Astrocyte (in vitro differentiated cells and primary cell): Measurements from ENCODE around the gene BATF. TPM values are rescaled to one million over a fixed set of nuclear protein-coding genes. Genes with fewer than 3 reads are reported as not detected.

ENCODE experiments used
- DNase-seq: peaks from one replicate; pipeline ENCODE4 v3.0.0-alpha.2; 2010; ENCODE audit warnings: low read depth
- FAIRE-seq: peaks from 2 replicates; lab custom pipeline; 2011; peaks lifted over from hg19 to GRCh38; lab: Jason Lieb, UNC
- H2AFZ ChIP-seq: 2 replicates; pipeline ENCODE4 v1.6.0; 2012; ENCODE audit warnings: low read depth, low read length, inconsistent platforms
- H3K27ac ChIP-seq: 2 replicates; pipeline ENCODE4 v1.5.1; 2011; ENCODE audit warnings: low read depth, low read length, inconsistent platforms
- H3K27me3 ChIP-seq: 2 replicates; pipeline ENCODE4 v1.6.0; 2011; ENCODE audit warnings: low read length, inconsistent platforms; ENCODE audit not compliant: insufficient read depth
- H3K36me3 ChIP-seq: 2 replicates; pipeline ENCODE4 v1.5.1; 2011; ENCODE audit warnings: low read length, inconsistent platforms; ENCODE audit not compliant: insufficient read depth
- H3K4me1 ChIP-seq: 2 replicates; pipeline ENCODE4 v1.5.1; 2011; ENCODE audit warnings: low read length, inconsistent platforms; ENCODE audit not compliant: insufficient read depth
- H3K4me2 ChIP-seq: 2 replicates; pipeline ENCODE4 v1.6.0; 2012; ENCODE audit warnings: low read length, inconsistent platforms
- H3K4me3 ChIP-seq: 2 replicates; pipeline ENCODE4 v1.5.1; 2011; ENCODE audit warnings: low read depth, mild to moderate bottlenecking, low read length, inconsistent platforms; ENCODE audit not compliant: insufficient read depth
- H3K79me2 ChIP-seq: 2 replicates; pipeline ENCODE4 v1.6.0; 2012; ENCODE audit warnings: mild to moderate bottlenecking, low read length, inconsistent platforms; ENCODE audit not compliant: insufficient read depth
- H3K9ac ChIP-seq: 2 replicates; pipeline ENCODE4 v1.6.0; 2012; ENCODE audit warnings: mild to moderate bottlenecking, low read length, inconsistent platforms
- H3K9me3 ChIP-seq: 2 replicates; pipeline ENCODE4 v1.5.1; 2012; ENCODE audit warnings: low read depth, mild to moderate bottlenecking, low read length, inconsistent platforms; ENCODE audit not compliant: insufficient read depth
- H4K20me1 ChIP-seq: 2 replicates; pipeline ENCODE4 v1.6.0; 2012; ENCODE audit warnings: low read length, inconsistent platforms; ENCODE audit not compliant: insufficient read depth
- H3K27ac Mint-ChIP-seq: one replicate; pipeline ENCODE4 v1.8.0; 2021; ENCODE audit warnings: mild to moderate bottlenecking, mixed read lengths; ENCODE audit not compliant: unreplicated experiment
- H3K27me3 Mint-ChIP-seq: one replicate; pipeline ENCODE4 v1.8.0; 2021; ENCODE audit warnings: low read depth, mixed read lengths; ENCODE audit not compliant: unreplicated experiment
- H3K36me3 Mint-ChIP-seq: one replicate; pipeline ENCODE4 v1.8.0; 2021; ENCODE audit warnings: low read depth, mixed read lengths; ENCODE audit not compliant: unreplicated experiment
- H3K4me1 Mint-ChIP-seq: one replicate; pipeline ENCODE4 v1.8.0; 2021; ENCODE audit warnings: low read depth, mixed read lengths; ENCODE audit not compliant: unreplicated experiment
- H3K4me3 Mint-ChIP-seq: one replicate; pipeline ENCODE4 v1.8.0; 2021; ENCODE audit warnings: mild to moderate bottlenecking, moderate library complexity, mixed read lengths; ENCODE audit not compliant: unreplicated experiment
- H3K9me3 Mint-ChIP-seq: one replicate; pipeline ENCODE4 v1.8.0; 2021; ENCODE audit warnings: mild to moderate bottlenecking, mixed read lengths; ENCODE audit not compliant: unreplicated experiment
- CTCF ChIP-seq: IDR thresholded peaks from 2 replicates; pipeline ENCODE4 v1.5.1; 2011; ENCODE audit warnings: low read depth, mild to moderate bottlenecking, inconsistent platforms, low read length, moderate library complexity; ENCODE audit not compliant: insufficient read depth
- EZH2 ChIP-seq: IDR thresholded peaks from 2 replicates; pipeline ENCODE4 v1.6.1; 2012; ENCODE audit warnings: mild to moderate bottlenecking, low read length, inconsistent platforms; ENCODE audit not compliant: insufficient read depth
- total RNA-seq: library from RNA; stranded (reverse); gene quantifications from 2 replicates; pipeline ENCODE4 v1.2.1, GENCODE V29; 2021

Gene BATF
- total RNA-seq, 1 donor from 2014 or later, result not detected

GRCh38 chr14:75489480-75489837 is 32.8 kb upstream of the BATF start:
- Mint-ChIP-seq H3K4me3 (no peak overlapping the region), H3K9me3 (peaks cover 3% of the 10 kb centered on the region), H3K4me1 (no peaks in the 10 kb centered on the region), H3K27ac (no peak overlapping the region), H3K36me3 (no peaks in the 10 kb centered on the region), H3K27me3 (peaks cover 17% of the 10 kb centered on the region)
- H3K4me1 ChIP-seq, result no peaks in the 10 kb centered on the region
- DNase-seq (no peak), FAIRE-seq (no peak)
- no peak overlapping the region for H3K4me2 ChIP-seq
- no peak overlapping the region for H3K27ac ChIP-seq
- no peak overlapping the region for H3K4me3 ChIP-seq
- H3K9ac ChIP-seq, result no peak overlapping the region
- peaks cover 10% of the 10 kb centered on the region for H3K27me3 ChIP-seq
- H3K36me3 ChIP-seq, result no peaks in the 10 kb centered on the region
- H2AFZ ChIP-seq, result no peak overlapping the region
- H4K20me1 ChIP-seq, result no peaks in the 10 kb centered on the region
- TF ChIP-seq EZH2 (no peak), CTCF (no peak)
- H3K79me2 ChIP-seq, result no peaks in the 10 kb centered on the region
- H3K9me3 ChIP-seq, result no peaks in the 10 kb centered on the region

- Histone ChIP-seq H3K9me3 (no peaks in the 10 kb centered on the region), H3K79me2 (no peaks in the 10 kb centered on the region), H2AFZ (no peak overlapping the region), H3K4me1 (no peaks in the 10 kb centered on the region), H3K27me3 (peaks cover 6% of the 10 kb centered on the region), H4K20me1 (no peaks in the 10 kb centered on the region), H3K4me3 (no peak overlapping the region), H3K27ac (no peak overlapping the region), H3K9ac (no peak overlapping the region), H3K4me2 (no peak overlapping the region), H3K36me3 (no peaks in the 10 kb centered on the region)
- peaks cover 9% of the 10 kb centered on the region for H3K9me3 Mint-ChIP-seq
- TF ChIP-seq EZH2 (no peak), CTCF (no peak)
- peaks cover 4% of the 10 kb centered on the region for H3K4me1 Mint-ChIP-seq
- no peaks in the 10 kb centered on the region for H3K36me3 Mint-ChIP-seq
- peaks cover 14% of the 10 kb centered on the region for H3K27me3 Mint-ChIP-seq
- DNase-seq (no peak), FAIRE-seq (no peak)
- H3K27ac Mint-ChIP-seq, result no peak overlapping the region
- H3K4me3 Mint-ChIP-seq, result no peak overlapping the region
These were observed 30.8 kb upstream of the BATF start for GRCh38 chr14:75491376-75491978.

- Histone ChIP-seq H3K36me3 (no peaks in the 10 kb centered on the region), H3K27me3 (no peaks in the 10 kb centered on the region), H4K20me1 (no peaks in the 10 kb centered on the region), H3K9ac (no peak overlapping the region), H2AFZ (no peak overlapping the region), H3K79me2 (no peaks in the 10 kb centered on the region), H3K9me3 (no peaks in the 10 kb centered on the region), H3K4me2 (no peak overlapping the region), H3K4me1 (no peaks in the 10 kb centered on the region), H3K4me3 (no peak overlapping the region), H3K27ac (no peak overlapping the region)
- Mint-ChIP-seq H3K4me1 (peaks cover 4% of the 10 kb centered on the region), H3K27ac (no peak overlapping the region), H3K27me3 (peaks cover 15% of the 10 kb centered on the region), H3K4me3 (no peak overlapping the region), H3K9me3 (peaks cover 12% of the 10 kb centered on the region), H3K36me3 (peaks cover 2% of the 10 kb centered on the region)
- FAIRE-seq (no peak), DNase-seq (no peak)
- no peak for TF ChIP-seq EZH2
- no peak for TF ChIP-seq CTCF
These were observed 29.3 kb upstream of the BATF start for GRCh38 chr14:75492832-75493591.
